ENCODE results near the gene JAG1. TPM values are rescaled to one million over a fixed set of nuclear protein-coding genes. Genes with fewer than 3 reads are reported as not detected.
"Not testable (repeated sequence)": the region's sequence is repeated elsewhere in the genome, so short reads cannot be mapped to it uniquely, and the experiment has no call there.

Gene JAG1
- total RNA-seq, 1 donor from 2014 or later = 1.3 TPM

- Mint-ChIP-seq H3K27ac (no peak overlapping the region), H3K27me3 (ENCODE audit: insufficient read depth) (no peaks in the 10 kb centered on the region), H3K9me3 (no peaks in the 10 kb centered on the region), H3K4me1 (ENCODE audit: low read depth) (no peaks in the 10 kb centered on the region), H3K36me3 (ENCODE audit: low read depth) (peaks cover 2% of the 10 kb centered on the region), H3K4me3 (no peak overlapping the region)
- intact Hi-C loops (cut with micrococcal nuclease) = no loop called here
- no peak for DNase-seq (ENCODE audit: low spot score)
Measured at GRCh38 chr20:10613911-10614310, 59.9 kb downstream of the JAG1 start.

GRCh38 chr20:10613426-10613825 is 60.4 kb downstream of the JAG1 start:
- H3K27ac Mint-ChIP-seq; H3K4me3 Mint-ChIP-seq; H3K27me3 Mint-ChIP-seq (ENCODE audit: insufficient read depth); intact Hi-C loops (cut with micrococcal nuclease); H3K9me3 Mint-ChIP-seq; H3K4me1 Mint-ChIP-seq (ENCODE audit: low read depth); DNase-seq (ENCODE audit: low spot score); H3K36me3 Mint-ChIP-seq (ENCODE audit: low read depth): not testable (repeated sequence)

GRCh38 chr20:10611357-10611756 is 62.4 kb downstream of the JAG1 start:
- Mint-ChIP-seq H3K36me3 (ENCODE audit: low read depth) (peaks cover under 1% of the 10 kb centered on the region), H3K27me3 (ENCODE audit: insufficient read depth) (no peaks in the 10 kb centered on the region), H3K4me1 (ENCODE audit: low read depth) (no peaks in the 10 kb centered on the region), H3K4me3 (no peak overlapping the region), H3K27ac (no peak overlapping the region), H3K9me3 (no peaks in the 10 kb centered on the region)
- intact Hi-C loops (cut with micrococcal nuclease) = no loop called here
- DNase-seq (ENCODE audit: low spot score) = no peak

- H3K27me3 Mint-ChIP-seq (ENCODE audit: insufficient read depth) = no peaks in the 10 kb centered on the region
- no peak overlapping the region for H3K27ac Mint-ChIP-seq
Measured at GRCh38 chr20:10610251-10610650, 63.5 kb downstream of the JAG1 start.

GRCh38 chr20:10609770-10610169 is 64.0 kb downstream of the JAG1 start:
- Mint-ChIP-seq H3K4me1 (ENCODE audit: low read depth) (no peaks in the 10 kb centered on the region), H3K27ac (no peak overlapping the region), H3K4me3 (no peak overlapping the region), H3K36me3 (ENCODE audit: low read depth) (no peaks in the 10 kb centered on the region), H3K9me3 (no peaks in the 10 kb centered on the region), H3K27me3 (ENCODE audit: insufficient read depth) (no peaks in the 10 kb centered on the region)
- intact Hi-C loops (cut with micrococcal nuclease) = no loop called here
- DNase-seq (ENCODE audit: low spot score) = no peak

More at GRCh38 chr20:10610251-10610650, 63.5 kb downstream of the JAG1 start:
- no peak for DNase-seq (ENCODE audit: low spot score)
- no peak overlapping the region for H3K4me3 Mint-ChIP-seq
- intact Hi-C loops (cut with micrococcal nuclease) = no loop called here
- no peaks in the 10 kb centered on the region for H3K9me3 Mint-ChIP-seq
- no peaks in the 10 kb centered on the region for H3K36me3 Mint-ChIP-seq (ENCODE audit: low read depth)
- no peaks in the 10 kb centered on the region for H3K4me1 Mint-ChIP-seq (ENCODE audit: low read depth)

GRCh38 chr20:10609276-10609675 is 64.5 kb downstream of the JAG1 start:
- Mint-ChIP-seq H3K27ac (no peak overlapping the region), H3K36me3 (ENCODE audit: low read depth) (no peaks in the 10 kb centered on the region), H3K4me1 (ENCODE audit: low read depth) (no peaks in the 10 kb centered on the region), H3K4me3 (no peak overlapping the region), H3K9me3 (no peaks in the 10 kb centered on the region), H3K27me3 (ENCODE audit: insufficient read depth) (no peaks in the 10 kb centered on the region)
- intact Hi-C loops (cut with micrococcal nuclease) = no loop called here
- no peak for DNase-seq (ENCODE audit: low spot score)

GRCh38 chr20:10605547-10606195 is 68.1 kb downstream of the JAG1 start:
- Mint-ChIP-seq H3K36me3 (ENCODE audit: low read depth) (peaks cover 3% of the 10 kb centered on the region), H3K4me3 (no peak overlapping the region), H3K27ac (no peak overlapping the region), H3K4me1 (ENCODE audit: low read depth) (peaks cover 11% of the 10 kb centered on the region), H3K9me3 (no peaks in the 10 kb centered on the region), H3K27me3 (ENCODE audit: insufficient read depth) (no peaks in the 10 kb centered on the region)
- no peak for DNase-seq (ENCODE audit: low spot score)
- intact Hi-C loops (cut with micrococcal nuclease) = no loop called here

GRCh38 chr20:10604865-10605440 is 68.8 kb downstream of the JAG1 start:
- Mint-ChIP-seq H3K27me3 (ENCODE audit: insufficient read depth) (no peaks in the 10 kb centered on the region), H3K9me3 (no peaks in the 10 kb centered on the region), H3K36me3 (ENCODE audit: low read depth) (peaks cover 3% of the 10 kb centered on the region), H3K27ac (no peak overlapping the region), H3K4me3 (no peak overlapping the region), H3K4me1 (ENCODE audit: low read depth) (peaks cover 11% of the 10 kb centered on the region)
- no peak for DNase-seq (ENCODE audit: low spot score)
- intact Hi-C loops (cut with micrococcal nuclease) = no loop called here

GRCh38 chr20:10603971-10604864 is 69.6 kb downstream of the JAG1 start:
- DNase-seq (ENCODE audit: low spot score) = no peak
- Mint-ChIP-seq H3K27ac (no peak overlapping the region), H3K9me3 (no peaks in the 10 kb centered on the region), H3K36me3 (ENCODE audit: low read depth) (peaks cover 3% of the 10 kb centered on the region), H3K4me1 (ENCODE audit: low read depth) (peaks cover 14% of the 10 kb centered on the region), H3K4me3 (no peak overlapping the region), H3K27me3 (ENCODE audit: insufficient read depth) (no peaks in the 10 kb centered on the region)
- intact Hi-C loops (cut with micrococcal nuclease) = loop anchor here (1.0 kb wide), 1 partner anchor 69 kb away; the partner anchor contains the start of gene JAG1

- H3K36me3 Mint-ChIP-seq (ENCODE audit: low read depth) = peaks cover 3% of the 10 kb centered on the region
- no peak overlapping the region for H3K4me3 Mint-ChIP-seq
- H3K9me3 Mint-ChIP-seq = no peaks in the 10 kb centered on the region
- intact Hi-C loops (cut with micrococcal nuclease) = loop anchor here (1.0 kb wide), 1 partner anchor 70 kb away; the partner anchor contains the start of gene JAG1
- no peaks in the 10 kb centered on the region for H3K27me3 Mint-ChIP-seq (ENCODE audit: insufficient read depth)
- peak overlapping the region; percentile 1 for H3K27ac Mint-ChIP-seq
- no peak for DNase-seq (ENCODE audit: low spot score)
- H3K4me1 Mint-ChIP-seq (ENCODE audit: low read depth) = peaks cover 22% of the 10 kb centered on the region
Measured at GRCh38 chr20:10603378-10603777, 70.4 kb downstream of the JAG1 start.

- DNase-seq (ENCODE audit: low spot score) = no peak
- peaks cover 3% of the 10 kb centered on the region for H3K36me3 Mint-ChIP-seq (ENCODE audit: low read depth)
- peaks cover 22% of the 10 kb centered on the region for H3K4me1 Mint-ChIP-seq (ENCODE audit: low read depth)
- H3K4me3 Mint-ChIP-seq = no peak overlapping the region
- intact Hi-C loops (cut with micrococcal nuclease) = no loop called here
- peak overlapping the region; percentile 35 for H3K27ac Mint-ChIP-seq
- H3K27me3 Mint-ChIP-seq (ENCODE audit: insufficient read depth) = no peaks in the 10 kb centered on the region
- no peaks in the 10 kb centered on the region for H3K9me3 Mint-ChIP-seq
Measured at GRCh38 chr20:10602221-10602871, 71.5 kb downstream of the JAG1 start.

- H3K27me3 Mint-ChIP-seq (ENCODE audit: insufficient read depth) = peaks cover 2% of the 10 kb centered on the region
- intact Hi-C loops (cut with micrococcal nuclease) = loop anchor here (1.0 to 5.0 kb wide), 7 partner anchors 19 to 246 kb away; partner anchors contain the start of genes MKKS and SLX4IP
- no peaks in the 10 kb centered on the region for H3K9me3 Mint-ChIP-seq
- no peak for DNase-seq (ENCODE audit: low spot score)
- peaks cover 15% of the 10 kb centered on the region for H3K4me1 Mint-ChIP-seq (ENCODE audit: low read depth)
- no peak overlapping the region for H3K4me3 Mint-ChIP-seq
- H3K36me3 Mint-ChIP-seq (ENCODE audit: low read depth) = peaks cover 3% of the 10 kb centered on the region
- H3K27ac Mint-ChIP-seq = no peak overlapping the region
Measured at GRCh38 chr20:10597637-10598036, 76.2 kb downstream of the JAG1 start.

All from activated T-helper 1 cell treated with anti-CD3 and anti-CD28 coated beads, Interleukin-12 subunit alpha, Interleukin-12 subunit beta, Interleukin-2, Interleukin-4 antibody, amounts not matched to agents 30 ng/mL and 10 ng/mL and 1 ng/mL, durations not matched to agents 14 hours and 24 hours and 36 hours (primary cell).